Endothelial cell of umbilical vein (primary cell): ENCODE results near the gene ARHGEF11. TPM values are rescaled to one million over a fixed set of nuclear protein-coding genes. Genes with fewer than 3 reads are reported as not detected.

Experiments
- BruUV-seq: library from RNA; stranded (reverse); fragments of 400-500 nt; replicated peaks from 2 replicates; lab custom pipeline; 2021; lab: Mats Ljungman, UMichigan
- CTCF ChIA-PET: fragments of 300-600, 350-600 bp; sonication (Branson Sonifier 250); formaldehyde crosslinking; loops from one replicate; lab custom pipeline; 2021; ENCODE audit warnings: antibody characterized with exemption, inconsistent platforms; lab: Charles Lee
- POLR2A ChIA-PET: fragments of 300-600, 350-600 bp; sonication (Branson Sonifier 250); formaldehyde crosslinking; loops from one replicate; lab custom pipeline; 2021; ENCODE audit warnings: antibody characterized with exemption, inconsistent platforms; lab: Charles Lee
- DNase-seq: peaks from one replicate; pipeline ENCODE4 v3.0.0-alpha.2; 2011; ENCODE audit warnings: low read depth, low spot score
- FAIRE-seq: peaks from 2 replicates; lab custom pipeline; 2011; peaks lifted over from hg19 to GRCh38; lab: Jason Lieb, UNC
- H2AFZ ChIP-seq: 2 replicates; pipeline ENCODE4 v1.6.0; 2012; ENCODE audit warnings: low read depth, low read length, control low read depth, inconsistent platforms
- H3K27ac ChIP-seq: 2 replicates; pipeline ENCODE4 v1.5.1; 2011; ENCODE audit warnings: low read depth, mild to moderate bottlenecking, control low read depth, low read length, moderate library complexity; ENCODE audit not compliant: insufficient read depth
- H3K27me3 ChIP-seq, 2 experiments: 2 replicates each; pipeline versions ENCODE4 v1.6.0 to v1.6.1; 2011; ENCODE audit warnings: low read length in 2 of 2, mixed read lengths in 1 of 2; ENCODE audit not compliant: control insufficient read depth in 2 of 2, insufficient read depth in 2 of 2
- H3K36me3 ChIP-seq, 2 experiments: 2 replicates in 1 of 2; 3 replicates in 1 of 2; pipeline ENCODE4 v1.5.1; 2011; ENCODE audit warnings: low read length in 2 of 2, mild to moderate bottlenecking in 1 of 2, moderate library complexity in 1 of 2; ENCODE audit not compliant: control insufficient read depth in 2 of 2, insufficient read depth in 2 of 2; ENCODE audit errors: extremely low read depth in 1 of 2
- H3K4me1 ChIP-seq: 3 replicates; pipeline ENCODE4 v1.5.1; 2011; ENCODE audit warnings: mild to moderate bottlenecking, low read length; ENCODE audit not compliant: control insufficient read depth, insufficient read depth; ENCODE audit errors: extremely low read depth
- H3K4me2 ChIP-seq: 2 replicates; pipeline ENCODE4 v1.6.1; 2011; ENCODE audit warnings: low read length, control low read depth, mixed read lengths; ENCODE audit not compliant: insufficient read depth
- H3K4me3 ChIP-seq, 3 experiments: fragments of 200-600 bp in 1 of 3; sonication (generic), shearing (Covaris generic) in 1 of 3; replicated peaks in 1 of 3; 2 replicates each; pipeline ENCODE4 v1.5.1; 2011 to 2016; ENCODE audit warnings: control low read depth in 3 of 3, low read length in 3 of 3, mild to moderate bottlenecking in 2 of 3, inconsistent platforms in 1 of 3, low read depth in 1 of 3, moderate library complexity in 1 of 3; ENCODE audit not compliant: insufficient read depth in 1 of 3
- H3K79me2 ChIP-seq: 2 replicates; pipeline ENCODE4 v1.6.0; 2012; ENCODE audit warnings: low read length, inconsistent platforms; ENCODE audit not compliant: control insufficient read depth, insufficient read depth
- H3K9ac ChIP-seq: replicated peaks from 2 replicates; pipeline ENCODE3; 2011; ENCODE audit warnings: low read length, control low read depth; ENCODE audit not compliant: insufficient read depth; ENCODE audit errors: extremely low read depth
- H3K9me1 ChIP-seq: replicated peaks from 3 replicates; pipeline ENCODE4 v1.6.0; 2011; ENCODE audit warnings: mild to moderate bottlenecking, low read length; ENCODE audit not compliant: control insufficient read depth, insufficient read depth; ENCODE audit errors: extremely low read depth
- H3K9me3 ChIP-seq: replicated peaks from 2 replicates; pipeline ENCODE4 v1.5.1; 2012; ENCODE audit warnings: low read length, inconsistent platforms; ENCODE audit not compliant: control insufficient read depth, insufficient read depth
- H4K20me1 ChIP-seq: replicated peaks from 2 replicates; pipeline ENCODE3; 2011; ENCODE audit warnings: mild to moderate bottlenecking, low read length; ENCODE audit not compliant: control insufficient read depth, insufficient read depth; ENCODE audit errors: extremely low read depth
- CTCF ChIP-seq, 2 donors: IDR thresholded peaks; 1 replicate in 1 of 2; 2 replicates in 1 of 2; pipeline ENCODE4 v1.5.1; 2011; ENCODE audit warnings: low read length in 2 of 2, mild to moderate bottlenecking in 2 of 2, moderate library complexity in 2 of 2, control low read depth in 1 of 2, inconsistent platforms in 1 of 2, low read depth in 1 of 2; ENCODE audit not compliant: insufficient read depth in 1 of 2; ENCODE audit errors: extremely low read depth in 1 of 2
- EZH2 ChIP-seq: IDR thresholded peaks from 2 replicates; pipeline ENCODE4 v1.6.1; 2012; ENCODE audit warnings: borderline replicate concordance, low read depth, mild to moderate bottlenecking, moderate library complexity, low read length, inconsistent platforms; ENCODE audit not compliant: severe bottlenecking
- FOS ChIP-seq: IDR thresholded peaks from 2 replicates; pipeline ENCODE4 v1.6.1; 2011; ENCODE audit warnings: mild to moderate bottlenecking, low read length, moderate library complexity, borderline replicate concordance; ENCODE audit not compliant: insufficient read depth
- GATA2 ChIP-seq: IDR thresholded peaks from 2 replicates; pipeline ENCODE4 v1.7.0; 2011; ENCODE audit warnings: low read depth, mild to moderate bottlenecking, moderate library complexity, mixed read lengths, low read length; ENCODE audit not compliant: insufficient read length, insufficient read depth
- JUN ChIP-seq: IDR thresholded peaks from 2 replicates; pipeline ENCODE4 v1.6.1; 2011; ENCODE audit warnings: borderline replicate concordance, low read depth; ENCODE audit not compliant: insufficient read length, insufficient read depth
- MAX ChIP-seq: IDR thresholded peaks from 2 replicates; pipeline ENCODE4 v1.6.1; 2011; ENCODE audit not compliant: insufficient read depth, insufficient read length
- MYC ChIP-seq: IDR thresholded peaks from one replicate; pipeline ENCODE4 v1.6.1; 2011; ENCODE audit warnings: mild to moderate bottlenecking, low read depth, low read length
- POLR2A ChIP-seq: IDR thresholded peaks from 2 replicates; pipeline ENCODE4 v1.6.1; 2012; ENCODE audit warnings: low read depth, mild to moderate bottlenecking, control low read depth, low read length
- POLR2AphosphoS5 ChIP-seq: IDR thresholded peaks from 2 replicates; pipeline ENCODE4 v1.6.1; 2012; ENCODE audit warnings: low read depth, mild to moderate bottlenecking, control low read depth, low read length, moderate library complexity; ENCODE audit not compliant: insufficient read depth
- dilution Hi-C: fragments of 300-500 bp; cut with MboI; formaldehyde crosslinking; loops from one replicate; pipeline ENCODE4 v1.15.0; 2019; ENCODE audit warnings: low sequenced_read_pairs; ENCODE audit not compliant: extremely low pct_ligation_motif_present
- intact Hi-C: fragments of 100-400 bp; cut with micrococcal nuclease; formaldehyde crosslinking; loops from one replicate; pipeline ENCODE4 v1.10.0; 2022
- polyA plus RNA-seq, 4 experiments: library from polyadenylated mRNA; depleted of rRNA in 3 of 4; stranded (reverse) in 3 of 4; unstranded in 1 of 4; fragments of >200 nt; gene quantifications; 2 replicates each; pipeline versions ENCODE4 v1.2.1 to v1.2.3, GENCODE V29; 2011 to 2012; ENCODE audit warnings: missing spikeins in 1 of 4
- total RNA-seq: library from RNA; stranded (reverse); gene quantifications from 2 replicates; pipeline ENCODE4 v1.2.3, GENCODE V29; 2021

ARHGEF11 gene
- total and polyA plus RNA-seq, 2 donors (not counting 3 experiments of a cell fraction or from before 2014, with no cell fraction given): 18.2 to 28.0 TPM

GRCh38 chr1:157004806-157005205, 40.7 kb downstream of the ARHGEF11 start:
- H3K27ac ChIP-seq: no peak overlapping the region
- no peaks in the 10 kb centered on the region for H3K9me1 ChIP-seq
- no peak overlapping the region for H2AFZ ChIP-seq
- H3K4me1 ChIP-seq: peaks cover 20% of the 10 kb centered on the region
- no peak overlapping the region for H3K4me3 ChIP-seq
- no TSS peak for BruUV-seq
- H3K4me2 ChIP-seq: no peak overlapping the region
- FAIRE-seq: peak; percentile 63
- no peaks in the 10 kb centered on the region for H3K27me3 ChIP-seq
- dilution Hi-C loops (no loop called here), intact Hi-C loops (loop anchor here (5.0 kb wide), 1 partner anchor 37 kb away; no protein-coding TSS in a partner anchor)
- no peak overlapping the region for H3K9ac ChIP-seq
- H3K36me3 ChIP-seq: no peaks in the 10 kb centered on the region
- ChIA-PET POLR2A (no interaction called here), CTCF (interaction anchor here (1.1 to 1.5 kb wide), 4 partner anchors 13 to 85 kb away, joined by 3 to 5 read pairs (median 4); no protein-coding TSS in a partner anchor)
- peaks cover 5% of the 10 kb centered on the region for H3K79me2 ChIP-seq
- no peaks in the 10 kb centered on the region for H3K9me3 ChIP-seq
- TF ChIP-seq GATA2: no peak
- no peak for TF ChIP-seq MYC
- TF ChIP-seq POLR2A: no peak
- TF ChIP-seq EZH2: no peak
- TF ChIP-seq FOS: no peak
- TF ChIP-seq MAX: no peak
- no peak for TF ChIP-seq POLR2AphosphoS5
- no peak for TF ChIP-seq CTCF (IDR thresholded peaks at IDR 0.05; ENCODE audit: extremely low read depth in 1 of 2, insufficient read depth in 1 of 2, low read depth in 1 of 2, low read length in 2 of 2)
- no peak for TF ChIP-seq JUN
- H4K20me1 ChIP-seq: no peaks in the 10 kb centered on the region
- DNase-seq: peak; percentile 40
